WTC11 (cell line): Measurements from ENCODE around the gene MBP. TPM values are rescaled to one million over a fixed set of nuclear protein-coding genes. Genes with fewer than 3 reads are reported as not detected.

Source experiments
- ATAC-seq: fragments of 200-7000 bp; cut with Tn5 transposase; 2 replicates; pipeline ENCODE4 v1.10.0; 2021; ENCODE audit warnings: mild to moderate bottlenecking, moderate library complexity
- CTCF ChIA-PET: fragments of 300-600 bp; sonication (Branson Sonifier 250); formaldehyde crosslinking; loops from one replicate; lab custom pipeline; 2021; ENCODE audit warnings: antibody characterized with exemption; lab: Charles Lee
- POLR2A ChIA-PET: fragments of 350-600 bp; sonication (Branson Sonifier 250); formaldehyde crosslinking; loops from one replicate; lab custom pipeline; 2021; ENCODE audit warnings: antibody characterized with exemption; lab: Charles Lee
- DNase-seq: peaks from one replicate; pipeline ENCODE4 v3.0.0; 2021; ENCODE audit warnings: low spot score
- H3K27ac Mint-ChIP-seq: 2 replicates; pipeline ENCODE4 v1.8.0; 2021; ENCODE audit warnings: mixed read lengths
- H3K27me3 Mint-ChIP-seq: 2 replicates; pipeline ENCODE4 v1.8.0; 2021; ENCODE audit warnings: low read depth, mild to moderate bottlenecking, moderate library complexity, mixed read lengths
- H3K36me3 Mint-ChIP-seq: 2 replicates; pipeline ENCODE4 v1.8.0; 2021; ENCODE audit warnings: mixed read lengths
- H3K4me1 Mint-ChIP-seq: 2 replicates; pipeline ENCODE4 v1.8.0; 2022; ENCODE audit warnings: mixed read lengths
- H3K4me3 Mint-ChIP-seq: 2 replicates; pipeline ENCODE4 v1.8.0; 2021; ENCODE audit warnings: mild to moderate bottlenecking, moderate library complexity, mixed read lengths
- H3K9me3 Mint-ChIP-seq: 2 replicates; pipeline ENCODE4 v1.8.0; 2021; ENCODE audit warnings: mixed read lengths
- FOXP1 ChIP-seq: sonication (generic); formaldehyde crosslinking; IDR thresholded peaks from 2 replicates; pipeline ENCODE4 v1.8.0; 2022; ENCODE audit warnings: missing genetic modification reagents, mild to moderate bottlenecking, moderate library complexity, borderline replicate concordance
- NFE2L1 ChIP-seq: sonication (generic); formaldehyde crosslinking; IDR thresholded peaks from 2 replicates; pipeline ENCODE4 v1.8.1; 2023; ENCODE audit warnings: missing genetic modification reagents
- ZNF671 ChIP-seq: fragments of 250-450 bp; sonication (Bioruptor Pico); IDR thresholded peaks from 2 replicates; pipeline ENCODE4 v1.8.0; 2021; ENCODE audit warnings: mild to moderate bottlenecking
- total RNA-seq: library from RNA; stranded (reverse); gene quantifications from 3 replicates; pipeline ENCODE4 v1.2.3, GENCODE V29; 2021
- TF ChIP-seq, protein P1 (sequence below): sonication (generic); formaldehyde crosslinking; IDR thresholded peaks from 2 replicates; pipeline ENCODE4 v1.8.1; 2022; ENCODE audit warnings: mild to moderate bottlenecking, moderate library complexity, missing genetic modification reagents
- TF ChIP-seq, protein P2 (sequence below): sonication (generic); formaldehyde crosslinking; IDR thresholded peaks from 2 replicates; pipeline ENCODE4 v1.8.1; 2023; ENCODE audit warnings: mild to moderate bottlenecking, moderate library complexity, missing genetic modification reagents
- TF ChIP-seq, protein P3 (sequence below): sonication (generic); formaldehyde crosslinking; IDR thresholded peaks from 2 replicates; pipeline ENCODE4 v1.8.0; 2022; ENCODE audit warnings: mild to moderate bottlenecking, missing genetic modification reagents
- TF ChIP-seq, protein P4 (sequence below): sonication (generic); formaldehyde crosslinking; IDR thresholded peaks from 2 replicates; pipeline ENCODE4 v1.8.1; 2022; ENCODE audit warnings: missing genetic modification reagents, borderline replicate concordance
- TF ChIP-seq, protein P5 (sequence below): sonication (generic); formaldehyde crosslinking; IDR thresholded peaks from 2 replicates; pipeline ENCODE4 v1.8.0; 2022; ENCODE audit warnings: mild to moderate bottlenecking, missing genetic modification reagents
- TF ChIP-seq, protein P6 (sequence below): sonication (generic); formaldehyde crosslinking; conservative IDR thresholded peaks from 2 replicates; pipeline ENCODE4 v1.8.1; 2023; ENCODE audit warnings: mild to moderate bottlenecking, low read depth, missing genetic modification reagents, moderate library complexity

MBP gene
- total RNA-seq, 1 experiment from 2014 or later, result 19.6 TPM

DNA sequence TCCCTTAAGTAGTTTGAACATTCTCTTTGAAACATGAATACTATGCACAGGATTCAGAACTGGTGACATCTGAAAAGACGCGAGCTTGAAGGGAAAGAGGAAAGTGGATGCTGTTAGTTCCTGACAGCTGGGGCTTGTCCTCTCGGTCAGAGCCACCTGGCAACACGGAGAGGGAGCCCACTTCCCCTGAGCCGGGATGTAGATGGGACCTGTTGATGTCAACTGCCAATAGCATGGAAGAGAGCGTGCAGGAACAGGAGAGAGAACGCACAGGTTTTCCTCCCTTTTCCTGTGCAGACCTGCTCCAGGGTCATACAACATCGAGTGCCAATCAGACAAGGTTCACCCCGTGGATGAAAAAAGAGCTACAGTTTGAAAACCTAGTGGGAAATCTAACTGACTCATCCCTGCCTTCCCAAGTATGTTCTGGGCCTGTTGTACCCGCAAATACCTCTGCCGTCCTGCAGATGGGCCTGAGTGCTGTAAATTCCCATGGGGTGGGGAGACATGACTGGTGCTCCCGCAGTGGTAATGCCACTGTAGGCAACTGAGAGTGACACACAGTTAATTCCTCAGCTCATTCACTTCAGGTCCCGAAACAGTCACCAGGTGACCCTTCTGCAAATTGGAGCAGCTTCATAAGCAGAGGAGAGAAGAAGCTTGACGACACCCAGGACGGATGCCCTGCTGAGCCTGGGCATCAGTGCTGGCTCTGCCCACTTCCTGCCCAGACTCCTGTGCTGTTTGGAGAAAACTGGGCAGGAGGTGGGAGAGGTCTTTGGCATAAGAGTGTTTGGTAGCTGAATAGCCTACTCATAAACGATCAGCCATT is 13.9 kb upstream of the MBP start:
- CTCF ChIA-PET, result no interaction called here
- no peak for ATAC-seq
- Mint-ChIP-seq H3K9me3 (peaks cover 38% of the 10 kb centered on the region), H3K36me3 (peaks cover 35% of the 10 kb centered on the region), H3K27me3 (peaks cover 2% of the 10 kb centered on the region), H3K4me1 (no peaks in the 10 kb centered on the region), H3K27ac (no peak overlapping the region), H3K4me3 (no peak overlapping the region)
- no peak for DNase-seq
- TF ChIP-seq, protein P1, sequence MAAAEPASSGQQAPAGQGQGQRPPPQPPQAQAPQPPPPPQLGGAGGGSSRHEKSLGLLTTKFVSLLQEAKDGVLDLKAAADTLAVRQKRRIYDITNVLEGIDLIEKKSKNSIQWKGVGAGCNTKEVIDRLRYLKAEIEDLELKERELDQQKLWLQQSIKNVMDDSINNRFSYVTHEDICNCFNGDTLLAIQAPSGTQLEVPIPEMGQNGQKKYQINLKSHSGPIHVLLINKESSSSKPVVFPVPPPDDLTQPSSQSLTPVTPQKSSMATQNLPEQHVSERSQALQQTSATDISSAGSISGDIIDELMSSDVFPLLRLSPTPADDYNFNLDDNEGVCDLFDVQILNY, result no peak
- TF ChIP-seq, protein P2, sequence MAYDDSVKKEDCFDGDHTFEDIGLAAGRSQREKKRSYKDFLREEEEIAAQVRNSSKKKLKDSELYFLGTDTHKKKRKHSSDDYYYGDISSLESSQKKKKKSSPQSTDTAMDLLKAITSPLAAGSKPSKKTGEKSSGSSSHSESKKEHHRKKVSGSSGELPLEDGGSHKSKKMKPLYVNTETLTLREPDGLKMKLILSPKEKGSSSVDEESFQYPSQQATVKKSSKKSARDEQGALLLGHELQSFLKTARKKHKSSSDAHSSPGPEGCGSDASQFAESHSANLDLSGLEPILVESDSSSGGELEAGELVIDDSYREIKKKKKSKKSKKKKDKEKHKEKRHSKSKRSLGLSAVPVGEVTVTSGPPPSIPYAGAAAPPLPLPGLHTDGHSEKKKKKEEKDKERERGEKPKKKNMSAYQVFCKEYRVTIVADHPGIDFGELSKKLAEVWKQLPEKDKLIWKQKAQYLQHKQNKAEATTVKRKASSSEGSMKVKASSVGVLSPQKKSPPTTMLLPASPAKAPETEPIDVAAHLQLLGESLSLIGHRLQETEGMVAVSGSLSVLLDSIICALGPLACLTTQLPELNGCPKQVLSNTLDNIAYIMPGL (CRISPR knock-in tag), result no peak
- TF ChIP-seq, protein P3, sequence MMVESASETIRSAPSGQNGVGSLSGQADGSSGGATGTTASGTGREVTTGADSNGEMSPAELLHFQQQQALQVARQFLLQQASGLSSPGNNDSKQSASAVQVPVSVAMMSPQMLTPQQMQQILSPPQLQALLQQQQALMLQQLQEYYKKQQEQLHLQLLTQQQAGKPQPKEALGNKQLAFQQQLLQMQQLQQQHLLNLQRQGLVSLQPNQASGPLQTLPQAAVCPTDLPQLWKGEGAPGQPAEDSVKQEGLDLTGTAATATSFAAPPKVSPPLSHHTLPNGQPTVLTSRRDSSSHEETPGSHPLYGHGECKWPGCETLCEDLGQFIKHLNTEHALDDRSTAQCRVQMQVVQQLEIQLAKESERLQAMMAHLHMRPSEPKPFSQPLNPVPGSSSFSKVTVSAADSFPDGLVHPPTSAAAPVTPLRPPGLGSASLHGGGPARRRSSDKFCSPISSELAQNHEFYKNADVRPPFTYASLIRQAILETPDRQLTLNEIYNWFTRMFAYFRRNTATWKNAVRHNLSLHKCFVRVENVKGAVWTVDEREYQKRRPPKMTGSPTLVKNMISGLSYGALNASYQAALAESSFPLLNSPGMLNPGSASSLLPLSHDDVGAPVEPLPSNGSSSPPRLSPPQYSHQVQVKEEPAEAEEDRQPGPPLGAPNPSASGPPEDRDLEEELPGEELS (CRISPR knock-in tag), result no peak
- TF ChIP-seq, protein P4, sequence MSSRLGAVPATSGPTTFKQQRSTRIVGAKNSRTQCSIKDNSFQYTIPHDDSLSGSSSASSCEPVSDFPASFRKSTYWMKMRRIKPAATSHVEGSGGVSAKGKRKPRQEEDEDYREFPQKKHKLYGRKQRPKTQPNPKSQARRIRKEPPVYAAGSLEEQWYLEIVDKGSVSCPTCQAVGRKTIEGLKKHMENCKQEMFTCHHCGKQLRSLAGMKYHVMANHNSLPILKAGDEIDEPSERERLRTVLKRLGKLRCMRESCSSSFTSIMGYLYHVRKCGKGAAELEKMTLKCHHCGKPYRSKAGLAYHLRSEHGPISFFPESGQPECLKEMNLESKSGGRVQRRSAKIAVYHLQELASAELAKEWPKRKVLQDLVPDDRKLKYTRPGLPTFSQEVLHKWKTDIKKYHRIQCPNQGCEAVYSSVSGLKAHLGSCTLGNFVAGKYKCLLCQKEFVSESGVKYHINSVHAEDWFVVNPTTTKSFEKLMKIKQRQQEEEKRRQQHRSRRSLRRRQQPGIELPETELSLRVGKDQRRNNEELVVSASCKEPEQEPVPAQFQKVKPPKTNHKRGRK (CRISPR knock-in tag), result no peak
- POLR2A ChIA-PET, result no interaction called here

DNA sequence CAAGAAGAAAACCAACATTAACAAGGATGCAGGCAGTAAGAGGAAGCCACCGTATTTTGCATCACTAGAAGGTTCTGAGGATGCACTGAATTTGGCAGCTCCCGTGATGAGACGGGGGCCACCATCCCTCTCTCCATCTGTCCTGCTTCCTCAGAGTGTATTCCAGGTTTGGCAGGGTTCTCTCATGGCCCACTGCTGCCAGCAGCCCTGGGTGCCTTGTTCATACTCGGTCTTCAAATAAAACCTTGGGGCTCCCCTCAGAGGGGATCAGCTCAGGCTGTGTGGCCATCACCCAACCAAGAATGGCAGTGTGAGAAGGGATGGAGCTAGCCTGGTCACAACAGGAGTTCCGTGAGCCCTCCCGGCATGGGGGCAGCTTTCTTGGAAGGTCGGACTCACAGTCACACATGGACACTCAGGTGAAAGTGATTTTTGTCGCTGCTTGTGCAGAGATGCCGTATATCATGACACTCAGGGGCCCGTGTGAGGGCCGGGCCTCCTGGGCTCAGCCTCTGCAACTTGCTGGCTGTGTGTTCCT is 12.8 kb upstream of the MBP start:
- DNase-seq (no peak), ATAC-seq (no peak)
- peaks cover 35% of the 10 kb centered on the region for H3K36me3 Mint-ChIP-seq
- H3K9me3 Mint-ChIP-seq, result peaks cover 43% of the 10 kb centered on the region
- TF ChIP-seq ZNF671 (CRISPR knock-in tag) (no peak), FOXP1 (CRISPR knock-in tag) (no peak), NFE2L1 (no peak)
- TF ChIP-seq, protein P5, sequence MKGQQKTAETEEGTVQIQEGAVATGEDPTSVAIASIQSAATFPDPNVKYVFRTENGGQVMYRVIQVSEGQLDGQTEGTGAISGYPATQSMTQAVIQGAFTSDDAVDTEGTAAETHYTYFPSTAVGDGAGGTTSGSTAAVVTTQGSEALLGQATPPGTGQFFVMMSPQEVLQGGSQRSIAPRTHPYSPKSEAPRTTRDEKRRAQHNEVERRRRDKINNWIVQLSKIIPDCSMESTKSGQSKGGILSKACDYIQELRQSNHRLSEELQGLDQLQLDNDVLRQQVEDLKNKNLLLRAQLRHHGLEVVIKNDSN (CRISPR knock-in tag), result no peak
- TF ChIP-seq, protein P6, sequence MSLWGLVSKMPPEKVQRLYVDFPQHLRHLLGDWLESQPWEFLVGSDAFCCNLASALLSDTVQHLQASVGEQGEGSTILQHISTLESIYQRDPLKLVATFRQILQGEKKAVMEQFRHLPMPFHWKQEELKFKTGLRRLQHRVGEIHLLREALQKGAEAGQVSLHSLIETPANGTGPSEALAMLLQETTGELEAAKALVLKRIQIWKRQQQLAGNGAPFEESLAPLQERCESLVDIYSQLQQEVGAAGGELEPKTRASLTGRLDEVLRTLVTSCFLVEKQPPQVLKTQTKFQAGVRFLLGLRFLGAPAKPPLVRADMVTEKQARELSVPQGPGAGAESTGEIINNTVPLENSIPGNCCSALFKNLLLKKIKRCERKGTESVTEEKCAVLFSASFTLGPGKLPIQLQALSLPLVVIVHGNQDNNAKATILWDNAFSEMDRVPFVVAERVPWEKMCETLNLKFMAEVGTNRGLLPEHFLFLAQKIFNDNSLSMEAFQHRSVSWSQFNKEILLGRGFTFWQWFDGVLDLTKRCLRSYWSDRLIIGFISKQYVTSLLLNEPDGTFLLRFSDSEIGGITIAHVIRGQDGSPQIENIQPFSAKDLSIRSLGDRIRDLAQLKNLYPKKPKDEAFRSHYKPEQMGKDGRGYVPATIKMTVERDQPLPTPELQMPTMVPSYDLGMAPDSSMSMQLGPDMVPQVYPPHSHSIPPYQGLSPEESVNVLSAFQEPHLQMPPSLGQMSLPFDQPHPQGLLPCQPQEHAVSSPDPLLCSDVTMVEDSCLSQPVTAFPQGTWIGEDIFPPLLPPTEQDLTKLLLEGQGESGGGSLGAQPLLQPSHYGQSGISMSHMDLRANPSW (CRISPR knock-in tag), result no peak
- H3K27ac Mint-ChIP-seq, result no peak overlapping the region
- ChIA-PET POLR2A (no interaction called here), CTCF (no interaction called here)
- H3K27me3 Mint-ChIP-seq, result peaks cover 2% of the 10 kb centered on the region
- no peak overlapping the region for H3K4me3 Mint-ChIP-seq
- no peaks in the 10 kb centered on the region for H3K4me1 Mint-ChIP-seq
